Measurements from ENCODE around the gene NPM1. TPM values are rescaled to one million over a fixed set of nuclear protein-coding genes. Genes with fewer than 3 reads are reported as not detected.
"Not testable (repeated sequence)": the region's sequence is repeated elsewhere in the genome, so short reads cannot be mapped to it uniquely, and the experiment has no call there.

The NPM1 gene
- total RNA-seq, 3 donors from 2014 or later: 582 to 739 (median 669) TPM

GRCh38 chr5:171344936-171345608 is 42.6 kb upstream of the NPM1 start:
- intact Hi-C loops (cut with DNase I; ENCODE audit: low total_unique reads): no loop called here
- no peak overlapping the region for H3K27ac ChIP-seq
- no peaks in the 10 kb centered on the region for H3K4me1 ChIP-seq
- H3K4me3 ChIP-seq: no peak overlapping the region
- no peak for DNase-seq (ENCODE audit: low spot score in 2 of 2)
- H3K27me3 ChIP-seq: no peaks in the 10 kb centered on the region
- TF ChIP-seq, protein P1, sequence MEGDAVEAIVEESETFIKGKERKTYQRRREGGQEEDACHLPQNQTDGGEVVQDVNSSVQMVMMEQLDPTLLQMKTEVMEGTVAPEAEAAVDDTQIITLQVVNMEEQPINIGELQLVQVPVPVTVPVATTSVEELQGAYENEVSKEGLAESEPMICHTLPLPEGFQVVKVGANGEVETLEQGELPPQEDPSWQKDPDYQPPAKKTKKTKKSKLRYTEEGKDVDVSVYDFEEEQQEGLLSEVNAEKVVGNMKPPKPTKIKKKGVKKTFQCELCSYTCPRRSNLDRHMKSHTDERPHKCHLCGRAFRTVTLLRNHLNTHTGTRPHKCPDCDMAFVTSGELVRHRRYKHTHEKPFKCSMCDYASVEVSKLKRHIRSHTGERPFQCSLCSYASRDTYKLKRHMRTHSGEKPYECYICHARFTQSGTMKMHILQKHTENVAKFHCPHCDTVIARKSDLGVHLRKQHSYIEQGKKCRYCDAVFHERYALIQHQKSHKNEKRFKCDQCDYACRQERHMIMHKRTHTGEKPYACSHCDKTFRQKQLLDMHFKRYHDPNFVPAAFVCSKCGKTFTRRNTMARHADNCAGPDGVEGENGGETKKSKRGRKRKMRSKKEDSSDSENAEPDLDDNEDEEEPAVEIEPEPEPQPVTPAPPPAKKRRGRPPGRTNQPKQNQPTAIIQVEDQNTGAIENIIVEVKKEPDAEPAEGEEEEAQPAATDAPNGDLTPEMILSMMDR (IDR thresholded peaks at IDR 0.05): no peak
- TF ChIP-seq POLR2AphosphoS5 (IDR thresholded peaks at IDR 0.05) (no peak), POLR2A (IDR thresholded peaks at IDR 0.05) (no peak)
- no peaks in the 10 kb centered on the region for H3K36me3 ChIP-seq
- H3K9me3 ChIP-seq: no peaks in the 10 kb centered on the region

DNA sequence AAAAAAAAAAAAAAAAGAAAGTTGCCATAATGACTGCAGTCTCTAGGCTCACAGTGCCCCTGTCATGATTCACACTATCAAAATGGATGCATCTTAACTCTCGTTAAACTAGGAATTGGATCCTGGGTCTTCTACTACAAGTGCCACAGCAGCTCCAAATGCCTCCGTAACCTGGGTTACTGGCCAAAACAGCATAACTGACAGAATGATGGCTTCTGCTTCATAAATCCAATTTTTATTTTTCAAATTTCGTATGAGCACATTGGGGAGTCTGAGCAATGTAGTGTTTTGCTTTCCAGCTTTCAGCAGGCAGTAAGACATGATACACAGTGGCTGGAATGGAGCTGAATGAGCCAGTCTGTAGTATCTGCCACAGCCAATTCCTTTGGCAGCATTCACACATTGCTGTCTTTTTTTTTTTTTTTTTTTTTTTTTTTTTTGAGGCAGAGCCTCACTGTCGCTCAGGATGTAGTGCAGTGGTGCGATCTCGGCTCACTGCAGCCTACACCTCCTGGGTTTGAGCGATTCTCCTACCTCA is 36.0 kb upstream of the NPM1 start:
- TF ChIP-seq, protein P1 (IDR thresholded peaks at IDR 0.05): no peak
- TF ChIP-seq POLR2AphosphoS5 (IDR thresholded peaks at IDR 0.05) (no peak), POLR2A (IDR thresholded peaks at IDR 0.05) (no peak)
- H3K36me3 ChIP-seq: no peaks in the 10 kb centered on the region

DNA sequence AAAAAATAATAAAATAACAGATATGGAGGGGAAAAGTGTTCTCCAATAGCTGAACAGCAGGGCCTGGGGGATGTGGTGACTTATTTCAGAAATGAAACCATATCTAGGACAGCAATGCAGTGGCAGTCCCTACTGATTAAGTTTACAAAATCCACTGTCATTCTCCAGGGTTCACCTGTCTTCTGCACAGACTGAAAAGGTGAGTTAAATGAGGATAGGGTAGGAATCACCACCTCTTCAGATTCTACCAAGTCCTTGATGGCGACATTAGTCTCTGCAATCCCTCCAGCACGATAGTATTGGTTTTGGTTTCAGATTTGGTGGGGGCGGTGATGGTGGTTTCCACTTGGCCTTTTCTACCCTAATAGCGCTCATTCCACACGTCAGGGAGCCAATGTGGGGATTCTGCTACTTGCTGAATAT is 32.3 kb upstream of the NPM1 start:
- TF ChIP-seq, protein P1 (IDR thresholded peaks at IDR 0.05): no peak
- TF ChIP-seq POLR2AphosphoS5 (IDR thresholded peaks at IDR 0.05) (no peak), POLR2A (IDR thresholded peaks at IDR 0.05) (no peak)
- intact Hi-C loops (cut with DNase I; ENCODE audit: low total_unique reads): no loop called here

More for the DNA sequence above, 36.0 kb upstream of the NPM1 start:
- Histone ChIP-seq H3K4me1 (no peaks in the 10 kb centered on the region), H3K27me3 (no peaks in the 10 kb centered on the region), H3K9me3 (no peaks in the 10 kb centered on the region), H3K27ac (no peak overlapping the region), H3K4me3 (no peak overlapping the region)
- DNase-seq (ENCODE audit: low spot score in 2 of 2): no peak
- intact Hi-C loops (cut with DNase I; ENCODE audit: low total_unique reads): no loop called here

DNA sequence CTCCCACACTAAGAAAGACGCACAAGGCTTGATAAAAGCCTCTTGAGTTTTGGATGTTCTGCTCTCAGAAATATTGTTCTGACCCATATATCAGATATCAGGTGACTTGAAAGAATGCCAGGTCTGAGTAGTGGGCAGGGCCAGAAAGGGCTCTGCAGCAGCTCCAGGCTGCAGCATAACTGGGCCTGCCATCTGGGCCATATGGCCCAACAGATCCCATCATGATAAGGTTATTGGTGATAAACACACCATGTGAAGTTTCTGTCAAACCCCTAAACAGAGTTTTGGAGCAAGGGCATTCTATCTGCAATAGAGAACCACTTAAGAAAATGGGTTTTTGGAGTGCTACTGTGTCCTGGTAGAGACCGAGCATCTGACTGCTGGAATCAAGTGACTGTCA is 29.8 kb upstream of the NPM1 start:
- Histone ChIP-seq H3K27ac (no peak overlapping the region), H3K9me3 (no peaks in the 10 kb centered on the region), H3K27me3 (no peaks in the 10 kb centered on the region), H3K36me3 (no peaks in the 10 kb centered on the region), H3K4me1 (no peaks in the 10 kb centered on the region), H3K4me3 (no peak overlapping the region)
- intact Hi-C loops (cut with DNase I; ENCODE audit: low total_unique reads): no loop called here
- no peak for DNase-seq (ENCODE audit: low spot score in 2 of 2)
- TF ChIP-seq POLR2AphosphoS5 (IDR thresholded peaks at IDR 0.05) (no peak), POLR2A (IDR thresholded peaks at IDR 0.05) (no peak)
- TF ChIP-seq, protein P1 (IDR thresholded peaks at IDR 0.05): no peak

More for the DNA sequence above, 32.3 kb upstream of the NPM1 start:
- H3K27ac ChIP-seq: no peak overlapping the region
- H3K27me3 ChIP-seq: no peaks in the 10 kb centered on the region
- H3K9me3 ChIP-seq: no peaks in the 10 kb centered on the region
- DNase-seq (ENCODE audit: low spot score in 2 of 2): no peak
- no peaks in the 10 kb centered on the region for H3K4me1 ChIP-seq
- H3K36me3 ChIP-seq: no peaks in the 10 kb centered on the region
- no peak overlapping the region for H3K4me3 ChIP-seq

- H3K36me3 ChIP-seq; H3K4me3 ChIP-seq; DNase-seq (ENCODE audit: low spot score in 2 of 2); H3K9me3 ChIP-seq; intact Hi-C loops (cut with DNase I; ENCODE audit: low total_unique reads); H3K27ac ChIP-seq; H3K27me3 ChIP-seq; H3K4me1 ChIP-seq: not testable (repeated sequence)
These were observed 26.5 kb upstream of the NPM1 start for GRCh38 chr5:171361151-171361550.

GRCh38 chr5:171363249-171363648 is 24.4 kb upstream of the NPM1 start:
- H3K4me3 ChIP-seq; H3K4me1 ChIP-seq; H3K27me3 ChIP-seq; H3K27ac ChIP-seq; H3K36me3 ChIP-seq; intact Hi-C loops (cut with DNase I; ENCODE audit: low total_unique reads); H3K9me3 ChIP-seq; DNase-seq (ENCODE audit: low spot score in 2 of 2): not testable (repeated sequence)

Measured in breast epithelium (tissue), 4 donors.